Cerebellar nuclear complex (tissue), 1 donor: ENCODE results near the gene LUC7L2.
"Not testable (repeated sequence)": the region's sequence is repeated elsewhere in the genome, so short reads cannot be mapped to it uniquely, and the experiment has no call there.

Source experiments
- DNase-seq, 2 experiments: peaks; one replicate each; lab custom pipeline; 2025; lab: John Stamatoyannopoulos, UW

The LUC7L2 gene

DNA sequence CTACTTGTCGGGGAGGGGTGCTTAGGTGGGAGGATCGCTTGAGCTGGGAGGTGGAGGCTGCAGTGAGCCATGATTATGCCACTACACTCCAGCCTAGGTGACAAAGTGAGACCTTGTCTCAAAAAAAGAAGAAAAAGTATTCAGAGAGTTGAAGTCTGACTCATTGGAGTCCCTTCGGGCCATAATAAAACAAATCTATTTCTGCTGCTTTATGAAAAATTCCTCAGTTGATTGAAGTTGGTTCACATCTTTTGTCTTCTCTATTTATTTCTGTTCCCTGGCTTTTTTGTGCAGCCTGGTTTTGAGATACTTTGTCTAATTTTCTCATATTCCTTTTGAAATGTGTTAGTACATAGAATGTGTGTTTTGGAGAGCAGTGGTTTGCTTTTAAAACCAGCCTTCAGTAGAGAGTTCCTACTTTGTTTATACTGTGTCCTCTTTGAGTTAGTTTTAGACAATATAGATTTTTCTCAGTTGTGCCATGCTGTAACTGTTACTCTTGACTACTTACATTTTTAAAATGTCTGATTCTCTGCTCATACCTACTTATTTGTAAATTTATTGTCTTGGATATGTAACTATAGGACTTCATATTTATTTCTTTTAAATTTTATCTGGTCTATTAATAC is 36.7 kb downstream of the LUC7L2 start:
- no peak for DNase-seq

DNA sequence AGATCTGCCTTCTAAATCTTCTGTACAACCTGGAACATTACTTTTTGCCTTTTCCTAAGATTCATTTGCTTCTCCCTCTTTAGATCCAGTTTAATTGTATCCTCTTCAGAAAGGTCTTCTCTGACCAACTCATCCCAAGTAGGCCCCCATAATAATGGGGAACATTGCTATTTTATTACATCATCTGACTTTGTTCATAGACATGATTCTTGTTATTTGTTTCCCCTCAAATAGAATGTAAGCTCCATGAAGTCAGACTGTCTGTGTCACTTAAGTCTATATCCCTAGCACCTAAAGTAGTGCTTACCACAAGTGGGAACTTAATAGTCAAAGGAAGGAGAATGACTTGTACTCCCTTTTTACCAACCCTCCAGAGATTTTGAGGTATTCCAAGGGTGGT is 37.5 kb downstream of the LUC7L2 start:
- DNase-seq: no peak

DNA sequence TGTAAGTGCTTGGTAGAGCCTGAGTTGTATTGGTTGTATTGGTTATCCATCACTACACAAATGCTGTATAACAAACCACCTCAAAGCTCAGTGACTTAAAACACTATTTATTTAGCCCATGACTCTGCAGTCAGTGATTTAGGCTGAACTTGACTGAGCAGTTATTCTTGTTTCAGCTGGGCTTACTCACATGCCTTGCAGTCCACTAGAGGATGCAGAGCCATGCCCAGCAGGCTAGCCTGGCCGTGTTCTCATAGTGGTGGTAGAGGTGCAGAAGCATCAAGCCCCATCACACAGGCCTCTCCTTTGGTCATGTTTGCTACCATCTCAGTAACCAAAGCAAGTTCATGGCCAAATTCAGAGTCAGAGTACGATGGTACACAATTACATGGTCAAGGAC is 43.9 kb downstream of the LUC7L2 start:
- no peak for DNase-seq

DNA sequence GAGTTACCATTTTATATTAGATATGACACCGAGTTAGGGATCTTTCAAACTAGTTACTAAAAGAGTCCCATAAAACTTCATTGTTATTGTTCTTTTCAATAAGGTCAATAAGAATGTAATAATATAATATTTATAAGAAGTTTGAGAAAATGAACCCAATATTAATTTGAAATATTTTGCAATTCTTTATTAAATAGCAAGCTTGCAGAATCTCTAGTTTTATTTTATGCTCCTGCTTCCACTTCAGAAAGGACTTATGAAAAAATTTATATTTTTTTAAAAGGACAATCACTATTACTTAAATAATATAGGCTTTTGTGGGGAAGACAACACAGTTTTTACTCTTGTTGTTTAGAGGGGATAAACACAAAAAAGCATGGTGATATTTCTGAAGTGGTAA is 47.9 kb downstream of the LUC7L2 start:
- DNase-seq: no peak

DNA sequence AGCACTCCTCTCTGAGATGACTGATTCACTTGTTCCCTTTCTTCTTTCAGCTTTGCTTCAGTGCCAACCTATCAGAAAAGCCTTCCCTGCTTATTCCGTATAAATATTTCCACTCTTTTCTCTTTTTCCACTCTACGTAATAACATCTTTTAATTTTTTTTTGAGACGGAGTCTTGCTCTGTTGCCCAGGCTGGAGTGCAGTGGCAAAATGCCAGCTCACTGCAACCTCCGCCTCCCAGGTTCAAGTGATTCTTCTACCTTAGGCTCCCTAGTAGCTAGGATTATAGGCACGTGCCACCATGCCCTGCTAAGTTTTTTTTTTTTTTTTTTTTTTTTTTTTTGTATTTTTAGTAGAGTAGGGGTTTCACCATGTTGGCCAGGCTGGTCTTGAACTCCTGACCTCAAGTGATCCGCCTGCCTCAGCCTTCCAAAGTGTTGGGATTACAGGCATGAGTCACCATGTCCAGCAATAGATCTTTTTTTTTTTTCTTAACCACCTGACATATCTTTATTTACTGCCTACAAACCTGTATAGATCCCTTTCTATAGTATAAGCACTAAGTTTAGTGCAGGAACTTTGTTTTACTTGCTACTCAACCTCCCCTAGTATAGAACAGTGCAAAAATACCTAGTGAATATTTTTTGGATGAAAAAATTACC is 55.2 kb downstream of the LUC7L2 start:
- DNase-seq: not testable (repeated sequence)

DNA sequence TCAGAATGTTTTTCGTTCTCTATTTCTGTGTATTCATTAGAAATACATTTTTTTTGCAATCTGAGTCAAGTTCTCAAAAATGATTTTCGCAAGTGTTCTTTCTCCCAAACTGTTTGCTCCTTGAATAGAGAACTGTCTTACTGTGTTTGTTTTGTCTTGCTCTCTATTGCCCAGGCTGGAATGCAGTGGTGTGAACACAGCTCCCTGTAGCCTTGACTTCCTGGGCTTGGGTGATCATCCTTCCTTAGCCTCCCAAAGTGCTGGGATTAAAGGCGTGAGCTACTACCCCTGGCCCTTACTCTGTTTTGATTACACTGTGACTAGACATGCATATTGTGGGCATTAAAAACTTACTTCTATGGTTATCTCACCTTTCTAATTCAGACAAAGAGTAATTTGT is 56.7 kb downstream of the LUC7L2 start:
- no peak for DNase-seq

DNA sequence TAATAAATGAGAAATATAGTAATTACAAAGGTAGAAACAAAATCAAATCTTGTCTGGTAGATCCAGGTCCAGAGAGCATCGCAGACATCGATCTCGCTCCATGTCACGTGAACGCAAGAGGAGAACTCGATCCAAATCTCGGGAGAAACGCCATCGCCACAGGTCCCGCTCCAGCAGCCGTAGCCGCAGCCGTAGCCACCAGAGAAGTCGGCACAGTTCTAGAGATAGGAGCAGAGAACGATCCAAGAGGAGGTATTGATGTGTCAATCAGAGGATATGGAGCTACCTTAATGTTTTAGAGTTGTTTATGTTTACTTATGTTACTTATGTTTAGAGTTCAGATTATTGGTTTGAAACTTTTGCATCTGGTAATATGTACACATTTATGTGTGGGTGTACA is 57.8 kb downstream of the LUC7L2 start:
- no peak for DNase-seq

DNA sequence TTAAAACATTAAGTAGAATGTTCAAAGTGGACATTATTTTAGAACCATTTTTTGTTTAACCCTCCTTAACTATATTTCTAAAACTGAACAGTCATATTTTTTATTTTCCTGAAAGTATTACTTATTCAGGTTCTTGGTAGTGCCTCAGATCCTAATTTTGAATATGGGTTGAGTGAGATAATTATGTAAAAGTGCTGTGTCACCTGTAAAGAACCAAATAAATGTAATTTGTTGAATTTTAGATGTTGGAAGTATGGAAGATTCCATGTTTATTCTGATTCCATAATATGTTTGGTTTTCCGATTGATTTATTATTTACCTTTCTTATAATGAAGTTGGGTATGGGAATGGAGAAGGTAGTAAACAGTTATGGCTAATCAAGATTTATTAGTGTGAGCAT is 61.4 kb downstream of the LUC7L2 start:
- no peak for DNase-seq

DNA sequence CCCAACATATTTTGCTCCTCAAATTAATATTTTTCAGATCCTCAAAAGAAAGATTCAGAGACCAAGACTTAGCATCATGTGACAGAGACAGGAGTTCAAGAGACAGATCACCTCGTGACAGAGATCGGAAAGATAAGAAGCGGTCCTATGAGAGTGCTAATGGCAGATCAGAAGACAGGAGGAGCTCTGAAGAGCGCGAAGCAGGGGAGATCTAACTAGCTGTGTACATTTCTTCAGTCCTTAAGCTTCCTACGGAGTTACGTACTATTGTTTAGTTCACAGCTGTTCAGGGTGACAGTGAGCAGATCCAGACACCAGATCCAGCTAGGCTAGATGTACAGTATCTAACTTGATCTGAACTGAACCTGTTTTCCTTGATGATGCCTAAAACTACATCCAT is 62.4 kb downstream of the LUC7L2 start:
- no peak for DNase-seq

DNA sequence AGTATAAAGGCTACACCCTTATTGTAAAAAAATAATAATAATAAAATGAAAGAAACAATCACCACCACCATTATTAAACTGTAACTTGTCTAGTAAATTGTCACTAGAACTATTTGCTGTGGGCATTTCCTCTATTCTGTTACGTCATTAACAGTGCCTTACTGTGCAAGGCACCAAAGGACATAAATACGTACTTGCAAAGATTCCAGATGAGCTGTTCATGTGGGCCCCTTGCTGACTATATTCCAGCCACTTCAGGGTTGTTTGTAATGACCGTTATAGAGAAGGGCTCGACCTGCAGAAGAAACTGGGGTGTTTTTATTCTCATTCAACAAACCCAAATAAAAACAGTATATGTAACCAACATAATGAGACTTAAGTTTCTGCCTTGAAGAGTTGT is 63.4 kb downstream of the LUC7L2 start:
- DNase-seq: no peak

DNA sequence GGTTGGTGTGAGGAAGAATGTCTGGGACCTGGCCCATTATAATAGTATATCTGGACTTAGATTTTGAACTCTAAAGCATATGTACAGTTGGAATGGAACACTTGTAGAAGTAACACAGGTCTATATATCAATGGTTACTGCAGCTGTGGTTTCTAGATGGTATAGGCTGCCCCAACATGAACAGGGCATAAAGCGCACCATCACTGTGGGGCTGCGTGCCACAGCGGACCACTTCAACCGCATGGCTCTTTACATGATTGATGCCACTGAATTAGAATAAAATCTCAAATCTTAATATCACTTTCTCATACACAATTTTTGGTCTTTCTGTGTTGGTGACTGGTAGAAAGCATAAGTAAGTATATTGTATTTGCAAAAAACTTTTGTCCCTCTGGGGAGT is 64.3 kb downstream of the LUC7L2 start:
- no peak for DNase-seq

DNA sequence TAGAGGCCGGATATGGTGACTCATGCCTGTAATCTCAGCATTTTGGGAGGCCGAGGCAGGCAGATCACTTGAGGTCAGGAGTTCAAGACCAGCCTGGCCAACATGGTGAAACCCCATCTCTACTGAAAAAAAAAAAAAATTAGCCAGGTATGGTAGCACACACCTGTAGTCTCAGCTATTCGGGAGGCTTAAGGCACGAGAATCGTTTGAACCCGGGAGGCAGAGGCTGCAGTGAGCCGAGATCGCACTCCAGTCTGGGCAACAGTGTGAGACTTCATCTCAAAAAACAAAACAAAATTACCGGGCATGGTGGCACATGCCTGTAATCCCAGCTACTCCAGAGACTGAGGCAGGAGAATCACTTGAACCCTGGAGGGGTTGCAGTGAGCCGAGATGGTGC is 66.0 kb downstream of the LUC7L2 start:
- DNase-seq: not testable (repeated sequence)

DNA sequence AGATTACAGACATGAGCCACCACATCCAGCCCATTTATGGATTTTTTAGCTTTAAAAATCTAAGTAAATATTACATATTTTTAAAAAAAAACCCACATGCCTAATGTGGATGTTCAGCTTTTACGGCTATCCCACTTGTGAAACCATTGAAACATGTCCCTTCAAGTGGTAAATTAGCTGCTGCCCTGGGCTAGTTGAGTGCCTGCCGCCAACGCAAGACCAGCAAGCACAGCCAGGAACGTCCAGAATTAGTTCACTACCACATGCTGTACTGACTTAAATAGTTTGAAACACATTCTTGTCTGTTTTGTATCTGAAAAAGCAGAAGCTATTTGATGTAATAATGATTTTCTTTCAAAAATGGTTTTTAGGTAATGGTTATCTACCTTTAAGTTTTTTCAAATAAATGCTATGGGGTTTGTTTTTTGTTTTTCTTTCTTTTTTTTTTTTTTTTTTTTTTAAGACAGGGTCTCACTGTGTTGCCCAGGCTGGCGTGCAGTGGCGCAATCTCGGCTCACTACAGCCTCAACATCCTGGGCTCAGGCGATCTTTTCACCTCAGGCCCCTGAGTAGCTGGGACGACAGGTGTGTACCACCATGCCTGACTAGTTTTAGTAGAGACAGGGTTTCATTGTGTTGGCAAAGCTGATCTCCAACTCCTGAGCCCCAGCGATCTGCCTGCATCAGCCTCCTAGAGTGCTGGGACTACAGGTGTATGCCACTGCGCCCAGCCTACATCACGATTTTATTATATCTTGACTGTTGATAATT is 66.7 kb downstream of the LUC7L2 start:
- no peak for DNase-seq

DNA sequence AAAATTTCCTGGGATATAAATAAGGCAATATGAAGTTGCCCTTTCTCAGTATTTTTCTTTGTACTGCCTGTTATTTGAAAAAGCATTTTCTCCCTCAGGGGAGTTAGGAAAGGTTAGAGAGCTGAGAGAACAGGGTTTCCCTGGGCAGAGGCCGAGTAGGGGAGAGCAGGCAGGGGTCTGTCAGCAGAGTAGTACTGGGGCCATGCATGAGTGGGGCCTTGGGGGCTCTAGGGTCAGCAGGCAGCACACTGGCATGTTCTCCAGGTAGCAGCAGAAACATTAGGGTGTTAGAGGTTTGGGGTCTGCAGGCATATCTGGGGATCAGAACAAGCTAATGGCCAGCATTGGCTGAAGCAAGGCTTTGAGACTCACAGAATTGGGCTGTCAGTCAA is 67.3 kb downstream of the LUC7L2 start:
- no peak for DNase-seq

DNA sequence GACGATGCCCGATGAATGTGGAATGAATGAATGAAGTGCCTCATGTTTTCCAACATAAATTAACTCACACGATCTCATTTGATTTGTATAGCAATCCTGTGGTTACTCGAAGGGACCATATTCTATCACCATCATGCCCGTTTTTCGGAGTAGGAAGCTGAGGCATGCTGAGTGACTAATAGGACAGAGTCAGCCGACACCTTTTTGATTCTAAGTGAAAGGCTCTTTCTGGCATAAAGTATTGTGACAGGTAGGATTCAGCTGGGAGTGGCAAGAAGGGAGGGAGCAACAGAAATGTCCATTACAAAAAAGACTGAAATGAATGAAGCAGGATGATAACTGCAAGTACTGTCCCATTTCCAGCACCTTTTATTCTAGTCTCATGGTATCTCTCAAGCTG is 68.1 kb downstream of the LUC7L2 start:
- no peak for DNase-seq

DNA sequence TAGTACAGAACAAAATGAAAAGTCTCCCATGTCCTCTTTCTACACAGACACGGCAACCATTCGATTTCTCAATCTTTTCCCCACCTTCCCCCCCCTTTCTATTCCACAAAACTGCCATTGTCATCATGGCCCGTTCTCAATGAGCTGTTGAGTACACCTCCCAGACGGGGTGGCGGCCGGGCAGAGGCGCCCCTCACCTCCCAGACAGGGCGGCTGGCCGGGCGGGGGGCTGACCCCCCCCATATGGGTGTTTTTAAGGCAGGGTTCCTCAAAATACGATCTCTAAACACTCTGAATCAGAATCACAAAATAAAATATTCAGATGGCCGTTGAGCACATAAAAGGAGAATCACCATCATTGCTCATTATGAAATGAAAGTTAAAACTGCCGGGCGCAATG is 70.0 kb downstream of the LUC7L2 start:
- not testable (repeated sequence) for DNase-seq

DNA sequence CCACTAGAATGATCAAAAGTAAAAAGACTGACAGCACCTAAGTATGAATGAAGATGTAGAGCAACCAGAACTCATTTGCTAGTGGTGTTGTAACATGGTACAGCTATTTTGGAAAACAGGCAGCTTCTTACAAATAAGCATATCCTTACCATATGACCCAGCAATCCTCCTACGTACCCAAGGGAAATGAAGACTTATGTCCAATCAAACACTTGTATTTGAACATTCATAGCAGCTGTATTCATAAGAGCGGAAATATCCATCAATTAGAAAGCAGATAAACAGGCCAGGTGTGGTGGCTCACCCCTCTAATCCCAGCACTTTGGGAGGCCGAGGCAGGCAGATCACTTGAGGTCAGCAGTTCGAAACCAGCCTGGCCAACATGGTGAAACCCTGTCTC is 70.7 kb downstream of the LUC7L2 start:
- DNase-seq: no peak

DNA sequence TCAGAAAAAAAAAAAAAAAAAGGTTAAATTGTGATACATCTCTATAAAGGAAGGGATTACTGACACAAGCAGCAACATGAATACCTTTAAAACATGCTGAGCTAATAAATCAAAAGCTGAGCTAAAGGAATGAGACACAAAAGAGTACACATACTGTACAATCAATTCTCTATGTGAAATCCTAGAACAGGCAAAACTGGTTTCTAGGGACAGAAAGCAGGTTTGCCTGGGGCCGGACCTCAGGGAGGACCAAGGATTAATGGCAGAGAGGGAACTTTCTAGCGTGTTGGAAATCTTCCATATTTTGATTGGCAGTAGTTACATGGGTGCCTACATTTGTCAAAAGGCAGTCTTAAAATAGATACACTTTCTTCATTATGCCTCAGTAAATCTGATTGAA is 71.3 kb downstream of the LUC7L2 start:
- no peak for DNase-seq

DNA sequence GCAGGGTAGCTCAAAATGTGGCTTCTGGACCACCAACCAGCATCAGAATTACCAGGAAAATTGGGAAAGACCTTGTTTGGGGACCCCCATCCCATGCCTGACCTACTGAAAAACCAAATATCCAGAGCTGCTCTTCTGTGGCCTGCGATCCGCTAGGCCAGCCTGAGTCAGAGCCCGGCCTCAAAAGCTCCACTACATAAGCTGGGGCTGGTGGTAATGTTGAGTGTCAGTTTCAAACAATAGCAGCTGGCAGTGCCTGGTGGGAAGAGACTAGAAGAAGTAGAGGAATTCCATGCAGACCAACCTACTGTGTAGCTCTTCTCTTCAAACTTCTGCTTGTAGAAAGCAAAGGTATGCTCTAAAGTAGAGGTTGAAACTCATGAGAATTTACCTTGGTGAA is 71.8 kb downstream of the LUC7L2 start:
- no peak for DNase-seq

DNA sequence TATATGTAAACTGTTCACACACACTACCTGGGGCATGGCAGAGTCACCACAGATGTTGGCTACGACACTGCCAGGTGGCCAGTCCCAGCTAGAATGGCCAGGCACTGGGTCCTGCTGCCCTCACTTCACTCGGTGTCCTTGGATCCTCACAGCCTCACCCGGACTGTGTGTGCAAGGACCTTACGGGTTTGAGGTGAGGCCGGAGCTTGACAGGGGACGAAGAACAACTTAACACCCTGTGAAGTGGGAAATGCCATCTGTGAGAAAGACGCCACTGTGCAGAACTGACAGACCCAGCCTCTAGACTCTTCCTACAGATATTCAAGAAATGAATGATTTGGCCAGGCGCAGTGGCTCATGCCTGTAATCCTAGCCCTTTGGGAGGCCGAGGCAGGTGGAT is 77.1 kb downstream of the LUC7L2 start:
- DNase-seq: no peak

DNA sequence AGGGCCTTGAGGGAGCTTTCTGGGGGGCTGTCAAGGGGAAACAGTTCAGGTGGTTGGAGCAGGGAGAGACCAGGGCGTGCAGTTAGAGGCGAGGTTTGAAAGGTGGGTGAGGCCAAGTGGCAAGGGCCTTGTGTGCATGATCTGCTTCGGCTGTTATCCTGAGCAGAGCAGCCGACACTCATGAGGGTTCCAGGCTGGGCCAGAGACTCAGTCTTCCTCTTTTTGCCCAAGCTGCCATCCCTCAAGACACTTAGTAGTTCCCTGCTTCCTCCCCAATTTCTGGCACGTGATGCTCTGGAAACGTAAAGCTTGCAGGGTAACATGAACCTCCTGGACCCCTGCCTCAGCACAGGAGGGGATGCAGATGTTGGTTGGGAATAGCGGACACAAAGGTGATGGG is 79.7 kb downstream of the LUC7L2 start:
- DNase-seq: no peak

DNA sequence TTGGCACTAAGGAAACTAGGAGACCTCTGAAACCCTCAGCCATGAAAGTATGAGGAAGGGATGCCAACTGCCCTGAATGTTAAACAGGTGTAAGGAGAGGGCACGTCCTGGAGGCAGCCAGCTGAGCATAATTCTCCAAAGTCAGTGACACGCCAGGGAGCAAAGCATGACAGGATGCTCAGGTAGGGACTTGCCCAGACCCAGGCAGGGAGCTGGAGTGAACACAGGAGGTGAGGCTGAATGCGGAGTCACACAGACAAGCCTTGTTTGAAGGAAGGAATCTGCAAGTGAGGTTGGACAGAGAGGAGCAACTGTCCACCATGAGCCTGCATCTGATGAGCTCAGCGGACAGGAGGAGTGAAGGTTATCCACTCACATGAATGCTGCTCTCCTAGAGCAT is 82.3 kb downstream of the LUC7L2 start:
- no peak for DNase-seq
